GM21423 (cell line): ENCODE data around the gene HPN.
"Not testable (repeated sequence)": the region's sequence is repeated elsewhere in the genome, so short reads cannot be mapped to it uniquely, and the experiment has no call there.

Experiments
- ATAC-seq: cut with Tn5 transposase; IDR thresholded peaks from one replicate; pipeline ENCODE4 v1.9.1; 2021; ENCODE audit warnings: mild to moderate bottlenecking, moderate library complexity; ENCODE audit not compliant: unreplicated experiment

HPN gene

GRCh38 chr19:35042056-35042730 is 672 bp downstream of the HPN start:
- ATAC-seq: no peak

DNA sequence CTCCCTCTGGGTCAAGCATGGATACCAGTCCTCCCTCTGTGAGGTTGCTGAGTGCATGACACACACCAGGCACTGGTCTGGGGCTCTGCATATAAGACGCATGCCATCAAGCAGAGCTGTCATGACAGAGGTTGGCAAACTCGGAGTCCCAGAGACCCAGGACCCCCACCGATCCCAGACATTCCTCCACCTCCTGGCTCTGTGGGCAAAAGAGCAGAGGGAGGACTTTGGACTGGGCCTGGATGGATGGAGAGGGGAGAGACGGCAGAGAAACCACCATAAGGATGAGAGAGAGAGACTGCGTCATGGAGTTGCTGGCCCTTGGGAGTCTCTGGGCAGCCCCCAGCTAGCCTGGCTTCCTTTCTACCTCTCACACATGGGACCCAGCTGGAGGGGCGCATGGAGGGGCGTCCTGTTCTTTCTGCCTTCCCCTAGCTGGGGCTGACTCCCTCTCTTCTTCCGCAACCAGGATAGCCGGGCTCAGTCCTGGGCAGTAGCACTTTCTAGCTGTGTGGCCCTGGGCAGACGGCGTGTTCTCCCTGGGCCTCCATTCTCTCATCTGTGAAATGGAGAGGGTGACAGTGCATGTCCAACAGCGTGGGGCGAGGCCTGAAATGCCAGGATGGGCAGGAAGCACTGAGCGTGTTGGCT is 1.6 kb downstream of the HPN start:
- ATAC-seq: no peak

GRCh38 chr19:35043906-35044305 is 2.4 kb downstream of the HPN start:
- no peak for ATAC-seq

- no peak for ATAC-seq
These were observed 3.0 kb downstream of the HPN start for GRCh38 chr19:35044317-35045117.

GRCh38 chr19:35045667-35046300 is 4.3 kb downstream of the HPN start:
- peak; percentile 73 for ATAC-seq

DNA sequence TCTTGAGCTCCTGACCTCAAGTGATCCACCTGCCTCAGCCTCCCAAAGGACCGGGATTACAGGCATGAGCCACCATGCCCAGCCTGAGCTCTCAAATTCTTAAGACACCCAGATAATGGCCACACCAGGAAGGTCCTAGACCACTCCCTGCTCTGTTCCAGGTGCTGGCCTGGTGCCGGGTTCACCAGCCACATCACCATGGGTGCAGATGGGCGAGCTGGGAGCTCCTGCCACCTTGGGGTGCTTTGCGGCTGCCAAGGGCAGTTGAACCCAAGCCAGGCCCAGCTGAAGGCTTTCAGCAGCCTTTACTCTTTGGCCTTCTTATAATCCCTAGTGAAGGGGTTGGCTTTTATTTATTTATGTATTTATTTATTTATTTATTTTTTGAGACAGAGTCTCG is 4.9 kb downstream of the HPN start:
- ATAC-seq: no peak

GRCh38 chr19:35048911-35049411 is 7.4 kb downstream of the HPN start:
- no peak for ATAC-seq

DNA sequence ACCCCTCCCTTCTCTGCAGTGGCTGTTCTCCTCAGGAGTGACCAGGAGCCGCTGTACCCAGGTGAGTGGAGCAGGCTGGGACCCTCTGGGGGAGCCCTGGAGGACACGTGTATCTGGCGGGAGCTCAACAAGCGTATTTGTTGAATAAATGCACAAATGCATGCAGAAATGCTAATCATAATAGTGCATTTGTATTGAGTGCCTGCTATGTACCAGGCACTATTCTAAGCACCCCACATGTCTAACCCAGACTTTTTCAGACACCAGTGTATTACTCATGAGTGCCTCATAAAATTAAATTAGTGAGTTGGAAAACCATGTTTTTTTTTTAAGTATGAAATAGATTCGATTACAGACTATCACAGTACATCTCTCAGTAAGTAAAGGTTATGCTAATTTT is 7.9 kb downstream of the HPN start:
- no peak for ATAC-seq

GRCh38 chr19:35050662-35051061 is 9.1 kb downstream of the HPN start:
- ATAC-seq: not testable (repeated sequence)

DNA sequence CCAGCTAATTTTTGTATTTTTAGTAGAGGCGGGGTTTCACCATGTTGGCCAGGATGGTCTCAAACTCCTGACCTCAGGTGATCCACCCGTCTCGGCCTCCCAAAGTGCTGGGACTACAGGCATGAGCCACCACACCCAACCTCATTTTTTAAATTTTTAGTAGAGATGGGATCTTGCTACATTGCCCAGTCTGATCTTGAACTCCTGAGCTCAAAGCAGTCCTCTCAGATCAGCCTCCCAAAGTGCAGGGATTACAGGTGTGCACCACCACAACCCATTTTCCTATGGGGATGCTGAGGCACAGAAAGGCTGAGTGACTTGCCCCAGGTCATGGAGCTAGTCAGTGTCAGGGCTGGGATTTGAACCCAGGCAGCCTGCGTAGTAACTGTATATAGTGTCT is 9.7 kb downstream of the HPN start:
- not testable (repeated sequence) for ATAC-seq

DNA sequence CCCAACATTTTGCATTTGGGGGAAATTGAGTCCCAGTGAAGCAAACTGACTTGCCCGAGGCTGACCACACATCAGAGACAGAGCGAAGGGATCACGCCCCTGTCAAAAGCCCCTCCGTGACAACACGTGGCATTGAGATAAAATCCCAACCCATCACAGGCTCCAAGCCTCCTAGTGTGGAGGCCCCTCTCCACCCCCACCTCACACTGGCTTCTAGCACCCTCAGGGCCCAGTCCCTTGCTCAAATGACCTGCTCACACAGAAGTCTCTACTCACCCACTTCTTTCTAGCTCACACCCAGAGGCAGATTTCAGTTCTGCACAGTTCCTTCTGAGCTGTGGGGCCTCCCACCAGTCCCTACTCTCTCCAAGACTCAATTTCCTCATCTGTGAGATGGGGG is 10.3 kb downstream of the HPN start:
- no peak for ATAC-seq

GRCh38 chr19:35052599-35053190 is 11.2 kb downstream of the HPN start:
- no peak for ATAC-seq

DNA sequence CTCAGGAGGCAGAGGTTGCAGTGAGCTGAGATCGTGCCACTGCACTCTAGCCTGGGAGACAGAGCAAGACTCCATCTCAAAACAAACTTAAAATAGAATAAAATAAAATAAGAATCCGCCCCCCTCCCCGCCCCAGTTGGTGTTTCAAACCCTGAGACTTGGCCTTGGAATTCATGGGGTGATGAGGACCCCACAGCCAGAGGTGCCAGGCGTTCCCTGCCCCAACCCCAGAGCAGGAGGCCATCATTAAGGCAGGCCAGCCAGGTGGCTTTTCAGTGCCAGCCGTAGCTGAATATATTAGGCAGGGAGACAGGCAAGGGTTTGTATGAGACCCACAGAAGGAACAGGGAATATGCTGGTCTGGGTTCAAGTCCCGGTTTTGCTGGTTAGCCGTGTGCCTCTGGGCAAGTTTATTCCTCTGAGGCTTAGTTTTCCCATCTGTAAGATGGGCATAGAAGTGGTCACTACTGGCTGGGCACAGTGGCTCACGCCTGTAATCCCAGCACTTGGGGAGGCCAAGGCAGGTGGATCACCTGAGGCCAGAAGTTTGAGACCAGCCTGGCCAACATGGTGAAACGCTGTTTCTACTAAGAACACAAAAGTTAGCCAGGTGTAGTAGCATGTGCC is 12.3 kb downstream of the HPN start:
- no peak for ATAC-seq

GRCh38 chr19:35054626-35055025 is 13.1 kb downstream of the HPN start:
- ATAC-seq: no peak

DNA sequence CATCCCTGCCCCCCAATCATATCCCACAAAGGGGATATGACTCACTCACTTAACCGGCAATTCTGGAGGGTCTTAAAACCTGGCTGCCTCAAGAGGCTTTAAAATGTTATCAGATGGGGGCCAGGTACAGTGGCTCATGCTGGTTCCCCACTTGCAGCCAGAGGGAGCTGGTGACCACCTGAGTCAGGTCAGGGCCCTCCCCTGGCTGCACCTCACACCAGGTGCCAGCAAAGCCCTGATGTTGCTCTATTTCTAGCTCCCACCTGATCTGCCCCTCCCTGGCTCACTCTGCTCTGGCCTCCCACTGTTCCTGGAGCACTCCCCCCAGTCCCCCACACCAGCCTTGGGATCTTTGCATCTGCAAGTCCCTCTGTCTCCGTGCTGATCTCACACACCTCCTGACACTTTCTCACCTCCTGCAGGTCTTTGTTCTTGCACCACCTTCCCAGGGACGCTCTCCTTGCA is 14.2 kb downstream of the HPN start:
- ATAC-seq: no peak

- no peak for ATAC-seq
These were observed 15.1 kb downstream of the HPN start for GRCh38 chr19:35056513-35057063.

DNA sequence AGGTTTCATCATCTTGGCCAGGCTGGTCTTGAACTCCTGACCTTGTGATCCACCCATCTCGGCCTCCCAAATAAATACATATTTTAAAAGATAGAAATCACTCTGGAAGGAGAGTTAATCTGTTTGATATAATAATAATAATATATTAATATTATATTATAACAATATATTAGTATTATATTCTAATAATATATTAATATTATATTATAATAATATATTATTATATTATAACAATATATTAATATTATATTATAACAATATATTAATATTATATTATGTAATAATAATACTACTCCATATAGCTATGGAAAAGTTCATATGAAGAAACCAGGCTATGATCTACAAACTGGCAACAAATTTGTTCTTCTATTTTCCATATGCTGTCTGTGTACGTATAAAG is 16.8 kb downstream of the HPN start:
- ATAC-seq: no peak

DNA sequence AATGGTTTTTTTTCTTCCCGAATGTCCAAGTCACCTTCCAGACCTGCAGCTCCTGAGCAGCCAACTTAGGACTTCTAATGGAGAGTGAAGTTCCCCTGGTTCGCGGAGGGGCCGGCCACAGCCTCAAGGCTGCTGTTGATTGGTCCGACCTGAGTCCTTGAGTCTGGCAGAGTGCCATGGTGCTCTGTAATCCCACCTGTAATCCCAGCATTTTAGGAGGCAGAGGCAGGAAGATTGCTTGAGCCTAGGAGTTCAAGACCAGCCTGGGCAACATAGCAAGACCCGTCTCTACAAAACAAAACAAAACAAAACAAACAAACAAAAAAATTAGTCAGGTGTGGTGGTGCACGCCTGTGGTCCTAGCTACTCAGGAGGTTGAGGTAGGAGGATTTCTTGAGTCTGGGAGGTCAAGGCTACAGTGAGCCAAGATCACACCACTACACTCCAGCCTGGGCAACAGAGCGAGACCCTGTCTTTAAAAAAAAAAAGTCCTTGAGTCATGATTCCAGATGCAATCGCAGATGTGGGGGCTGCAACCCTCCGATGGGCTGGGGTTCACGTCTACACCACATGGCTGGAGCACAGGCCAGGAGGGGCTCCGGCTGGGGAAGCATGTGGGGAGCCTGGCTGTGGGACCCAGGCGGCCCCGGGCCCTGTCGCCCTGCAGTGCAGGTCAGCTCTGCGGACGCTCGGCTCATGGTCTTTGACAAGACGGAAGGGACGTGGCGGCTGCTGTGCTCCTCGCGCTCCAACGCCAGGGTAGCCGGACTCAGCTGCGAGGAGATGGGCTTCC is 17.7 kb downstream of the HPN start:
- ATAC-seq: no peak

GRCh38 chr19:35059799-35060091 is 18.2 kb downstream of the HPN start:
- no peak for ATAC-seq
